ENCODE results near the gene PPP1R9B.

- TF ChIP-seq CTCF (IDR thresholded peaks at IDR 0.05): no peak
- TF ChIP-seq POLR2A (IDR thresholded peaks at IDR 0.05): no peak
Measured at GRCh38 chr17:50090971-50091917, 59.2 kb downstream of the PPP1R9B start.
